Left cardiac atrium (tissue), 4 donors: Measurements from ENCODE around the gene DDIT4. TPM values are rescaled to one million over a fixed set of nuclear protein-coding genes. Genes with fewer than 3 reads are reported as not detected.

Source experiments
- ATAC-seq, 2 donors: fragments of 200-7000 bp; cut with Tn5 transposase; one replicate each; pipeline ENCODE4 v1.9.1; 2020; ENCODE audit warnings: mild to moderate bottlenecking in 2 of 2, moderate library complexity in 2 of 2
- DNase-seq: peaks from one replicate; pipeline ENCODE4 v3.0.0-alpha.2; 2020
- intact Hi-C, 2 donors: fragments of 100-400 bp; cut with DNase I; formaldehyde crosslinking; loops; one replicate each; pipeline versions ENCODE4 v1.14.1 to v1.15.1; 2022 to 2023
- total RNA-seq, 2 donors: library from RNA; stranded (reverse); fragmentation: NEBNext Ultra II Directional; extraction: Animal tissue kit (Norgen Biotek cat#: 25700); gene quantifications; one replicate each; pipeline ENCODE4 v1.2.1, GENCODE V29; 2021
- donor health status: DM: no; HTN: yes; CAD: no.
- donor health status: DM: no; HTN: yes; CAD: no; lungs with severe emphysema.
- donor health status: DM: yes; HTN: yes; CAD: no.
- donor health status: Dilated cardiomyopathy.

The DDIT4 gene
- total RNA-seq, 2 donors from 2014 or later, result 88.8 to 112 TPM

DNA sequence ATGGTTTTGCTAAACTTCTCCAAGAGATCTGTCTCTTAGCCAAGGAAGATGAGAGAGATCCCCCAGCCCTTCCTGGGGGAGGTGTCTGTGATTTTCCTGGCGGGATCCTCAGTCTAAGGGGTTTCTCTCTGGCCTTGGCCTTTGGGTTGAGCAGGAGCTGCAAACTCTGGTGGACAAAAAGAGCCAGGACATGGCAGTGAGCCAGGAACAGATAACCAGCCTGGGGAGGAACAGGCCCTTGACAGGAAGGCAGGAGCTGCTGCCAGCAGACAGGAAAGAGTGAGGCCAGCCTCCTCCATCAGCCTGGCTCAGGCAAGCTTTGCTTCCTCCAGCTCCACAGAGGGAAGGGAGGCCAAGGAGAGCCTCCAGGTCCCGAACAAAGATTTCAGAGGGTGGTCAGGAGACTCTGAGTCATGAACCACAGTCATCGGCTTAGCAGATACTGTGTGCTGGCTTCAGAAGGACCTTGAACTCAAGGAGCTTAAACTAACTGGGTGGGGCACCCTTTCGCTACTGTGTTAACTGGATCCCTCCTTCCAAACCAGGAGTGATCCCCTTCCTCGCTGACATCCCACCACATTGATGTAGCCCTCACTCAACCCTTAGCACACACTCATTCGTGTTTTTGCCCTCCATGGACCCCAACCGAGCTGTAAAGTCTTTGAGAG, 34.7 kb downstream of the DDIT4 start:
- ATAC-seq (peak; percentile 67 to 81), DNase-seq (peak; percentile 91)
- intact Hi-C loops, result no loop called here

DNA sequence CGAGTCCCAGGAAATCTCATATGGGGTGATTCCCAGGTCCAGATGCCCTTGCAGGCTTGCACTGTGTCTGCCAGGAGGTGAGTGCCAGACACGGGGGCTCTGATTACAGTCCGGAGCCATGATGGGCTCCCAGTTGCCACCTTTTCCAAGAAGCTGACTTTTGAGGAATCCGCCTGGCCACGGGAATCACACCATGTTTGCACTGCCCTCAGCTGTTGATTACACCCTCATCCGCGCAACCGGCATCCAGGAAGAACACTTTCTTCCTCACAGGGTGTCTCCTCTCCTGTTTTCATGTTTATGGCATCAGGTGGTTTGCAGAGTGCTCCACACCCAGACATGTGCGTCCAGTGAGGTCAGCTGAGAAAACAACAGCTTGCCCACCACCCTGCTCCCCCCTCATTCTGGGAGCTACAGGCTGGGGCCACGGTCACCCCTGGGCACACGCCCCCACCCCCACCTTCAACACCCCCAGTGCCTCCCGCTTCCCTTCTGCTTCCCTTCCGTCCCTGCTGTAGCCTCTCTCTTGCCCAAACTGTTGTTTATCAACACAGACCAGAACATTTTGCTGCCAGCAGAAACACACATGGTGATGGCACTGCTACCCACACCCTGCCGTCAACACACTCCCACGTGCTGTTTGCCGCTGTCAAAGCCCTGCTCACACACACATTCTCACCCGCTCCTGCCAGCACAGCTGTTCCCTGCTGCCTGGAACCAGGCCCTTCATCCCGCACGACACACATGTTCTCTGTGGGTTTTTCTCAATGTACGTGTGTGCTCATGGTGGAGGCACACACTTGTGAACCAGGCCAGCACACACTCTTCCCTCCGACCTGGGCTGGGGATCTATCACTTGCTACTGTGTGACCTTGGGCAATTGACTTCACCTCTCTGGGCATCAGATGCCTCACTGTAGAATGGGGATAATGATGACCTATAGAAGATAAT, 35.8 kb downstream of the DDIT4 start:
- intact Hi-C loops, result no loop called here
- DNase-seq (peak; percentile 73), ATAC-seq (peak; percentile 85 to 90)

DNA sequence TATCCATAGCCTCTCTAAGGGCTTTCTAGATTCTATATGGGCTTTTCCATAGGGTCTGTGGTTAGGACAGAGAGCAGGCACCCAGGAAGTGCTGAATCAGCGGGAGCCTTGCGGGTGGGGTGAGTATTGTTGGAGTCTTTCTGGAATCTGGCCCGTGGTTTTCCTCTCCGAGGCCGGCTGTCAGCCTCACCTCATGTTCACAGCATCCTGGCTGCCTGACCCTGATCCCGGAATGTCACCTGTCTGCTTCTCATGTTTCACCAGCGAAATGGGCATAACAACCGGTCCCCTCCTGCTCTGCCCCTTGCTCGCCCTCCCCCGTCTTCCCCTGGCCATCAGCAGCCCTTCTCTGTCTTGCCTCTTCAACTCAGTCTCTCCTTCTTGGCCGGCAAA, 36.5 kb downstream of the DDIT4 start:
- intact Hi-C loops, result no loop called here
- DNase-seq, result no peak
- ATAC-seq, result no peak

- peak; percentile 37 for DNase-seq
- peak; percentile 15 to 53 for ATAC-seq
- intact Hi-C loops, result no loop called here
These were observed 36.9 kb downstream of the DDIT4 start for GRCh38 chr10:72310636-72311035.

DNA sequence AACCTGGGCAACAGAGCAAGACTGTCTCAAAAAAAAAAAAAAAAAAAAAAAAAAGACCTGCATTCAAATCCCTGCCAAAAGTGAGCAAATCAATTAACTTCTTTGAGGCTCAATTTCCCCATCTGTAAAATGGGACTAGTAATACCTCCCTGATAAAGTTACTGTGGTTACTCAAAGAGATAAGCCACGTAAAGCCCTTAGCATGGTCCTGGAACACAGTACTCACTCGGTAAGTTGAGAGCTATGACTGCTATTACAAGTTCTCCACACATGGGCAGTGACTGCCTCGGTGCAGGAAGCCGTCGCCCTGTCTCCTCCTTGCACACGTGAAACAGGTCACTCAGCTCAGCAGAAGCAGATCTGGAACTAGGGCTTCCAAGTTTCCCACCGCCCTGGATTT, 37.9 kb downstream of the DDIT4 start:
- no peak for ATAC-seq
- DNase-seq, result no peak
- intact Hi-C loops, result no loop called here

- intact Hi-C loops, result no loop called here
- no peak for DNase-seq
- ATAC-seq, result no peak
These were observed 39.2 kb downstream of the DDIT4 start for GRCh38 chr10:72312865-72313391.

GRCh38 chr10:72314263-72314662, 40.5 kb downstream of the DDIT4 start:
- ATAC-seq (no peak), DNase-seq (no peak)
- intact Hi-C loops, result no loop called here

- DNase-seq (no peak), ATAC-seq (no peak)
- intact Hi-C loops, result loop anchor here in 1 of 2 donors (5.0 kb wide), 1 partner anchor 43 kb away; the partner anchor contains the start of gene DDIT4
These were observed 41.3 kb downstream of the DDIT4 start for GRCh38 chr10:72315054-72315453.

DNA sequence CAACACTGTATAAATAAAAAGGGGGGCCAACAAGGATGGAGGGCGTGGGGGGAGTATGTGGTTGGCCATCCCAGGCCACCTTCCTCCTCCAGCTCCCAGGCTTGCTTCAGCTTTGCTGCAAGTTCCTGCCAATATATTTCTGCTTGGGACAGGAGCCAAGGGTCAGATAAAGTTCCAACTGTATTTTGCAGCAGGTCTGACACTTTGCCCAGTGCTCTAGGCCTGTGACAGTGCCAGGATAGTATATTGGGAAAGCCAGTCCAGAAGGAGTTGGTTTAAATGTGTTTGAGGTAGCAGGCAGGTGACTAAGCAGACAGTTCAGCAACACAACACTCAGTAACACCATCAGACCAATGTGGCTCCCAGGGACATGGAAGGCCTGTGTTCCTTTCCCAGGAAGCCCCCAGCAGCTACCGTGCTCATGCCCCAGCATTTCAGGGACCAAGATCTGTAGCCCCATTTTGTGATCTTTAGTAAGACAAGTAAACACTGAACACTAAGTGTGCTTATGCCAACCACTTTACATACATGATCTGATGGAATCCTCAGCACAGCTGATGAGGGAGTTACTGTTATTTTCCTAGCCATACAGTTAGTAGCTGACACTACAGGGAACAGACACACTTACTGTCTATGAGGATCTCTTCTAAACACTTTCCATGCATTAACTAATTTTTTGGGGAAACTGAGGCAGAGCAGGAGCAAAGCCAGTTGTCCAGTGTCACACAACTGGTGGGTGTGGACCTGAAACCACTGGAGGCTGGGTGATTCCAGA, 42.1 kb downstream of the DDIT4 start:
- DNase-seq (peak; percentile 68), ATAC-seq (peak; percentile 34 to 51)
- intact Hi-C loops, result loop anchor here in 1 of 2 donors (5.0 kb wide), 1 partner anchor 43 kb away; the partner anchor contains the start of gene DDIT4

DNA sequence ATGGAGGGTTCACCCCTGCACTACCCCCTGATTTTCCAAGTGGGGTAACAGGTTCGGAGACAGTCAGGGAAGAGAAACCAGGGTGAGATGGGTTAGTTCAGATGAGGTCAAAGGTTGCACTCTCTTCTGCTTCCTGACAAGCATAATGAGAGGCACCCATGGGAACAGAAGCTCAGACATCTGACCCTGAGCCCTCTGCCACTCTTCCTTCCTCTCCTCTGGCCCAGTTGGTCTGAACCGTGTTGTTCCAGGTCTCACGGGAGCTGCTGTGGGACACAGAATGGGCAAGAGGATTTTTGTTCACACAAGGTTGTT, 42.6 kb downstream of the DDIT4 start:
- intact Hi-C loops, result loop anchor here in 1 of 2 donors (5.0 kb wide), 1 partner anchor 44 kb away; the partner anchor contains the start of gene DDIT4

DNA sequence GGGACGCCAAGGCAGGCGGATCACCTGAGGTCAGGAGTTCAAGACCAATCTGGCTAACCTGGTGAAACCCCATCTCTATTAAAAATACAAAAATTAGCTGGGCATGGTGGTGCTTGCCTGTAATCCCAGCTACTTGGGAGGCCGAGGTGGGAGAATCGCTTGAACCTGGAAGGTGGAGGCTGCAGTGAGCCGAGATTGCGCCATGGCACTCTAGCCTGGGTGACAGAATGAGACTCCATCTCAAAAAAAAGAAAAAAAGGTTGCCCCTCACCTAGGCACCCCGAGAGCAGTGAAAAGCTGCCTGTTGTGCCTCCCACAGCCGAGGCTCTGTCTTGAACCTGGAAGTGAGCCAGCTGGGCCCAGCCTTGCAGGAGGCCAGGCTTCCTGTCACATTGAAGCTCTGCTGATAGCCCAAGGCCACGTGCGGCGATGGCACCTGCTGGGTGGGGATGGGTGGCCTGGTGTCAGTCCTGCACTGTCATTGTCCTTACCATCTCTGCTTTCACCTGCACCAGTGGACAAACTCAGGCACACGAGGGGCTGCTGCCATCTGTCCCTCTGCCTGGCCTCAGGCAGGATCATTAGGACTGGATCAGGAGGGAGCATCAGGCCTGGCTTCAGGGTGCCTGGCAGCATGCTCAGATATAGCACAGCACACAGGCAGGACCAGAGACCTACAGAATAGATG, 43.2 kb downstream of the DDIT4 start:
- ATAC-seq (no peak), DNase-seq (peak; percentile 83)
- intact Hi-C loops, result loop anchor here in 1 of 2 donors (5.0 kb wide), 1 partner anchor 45 kb away; the partner anchor contains the start of gene DDIT4

More for the DNA sequence above, 42.6 kb downstream of the DDIT4 start:
- no peak for DNase-seq
- ATAC-seq, result no peak

DNA sequence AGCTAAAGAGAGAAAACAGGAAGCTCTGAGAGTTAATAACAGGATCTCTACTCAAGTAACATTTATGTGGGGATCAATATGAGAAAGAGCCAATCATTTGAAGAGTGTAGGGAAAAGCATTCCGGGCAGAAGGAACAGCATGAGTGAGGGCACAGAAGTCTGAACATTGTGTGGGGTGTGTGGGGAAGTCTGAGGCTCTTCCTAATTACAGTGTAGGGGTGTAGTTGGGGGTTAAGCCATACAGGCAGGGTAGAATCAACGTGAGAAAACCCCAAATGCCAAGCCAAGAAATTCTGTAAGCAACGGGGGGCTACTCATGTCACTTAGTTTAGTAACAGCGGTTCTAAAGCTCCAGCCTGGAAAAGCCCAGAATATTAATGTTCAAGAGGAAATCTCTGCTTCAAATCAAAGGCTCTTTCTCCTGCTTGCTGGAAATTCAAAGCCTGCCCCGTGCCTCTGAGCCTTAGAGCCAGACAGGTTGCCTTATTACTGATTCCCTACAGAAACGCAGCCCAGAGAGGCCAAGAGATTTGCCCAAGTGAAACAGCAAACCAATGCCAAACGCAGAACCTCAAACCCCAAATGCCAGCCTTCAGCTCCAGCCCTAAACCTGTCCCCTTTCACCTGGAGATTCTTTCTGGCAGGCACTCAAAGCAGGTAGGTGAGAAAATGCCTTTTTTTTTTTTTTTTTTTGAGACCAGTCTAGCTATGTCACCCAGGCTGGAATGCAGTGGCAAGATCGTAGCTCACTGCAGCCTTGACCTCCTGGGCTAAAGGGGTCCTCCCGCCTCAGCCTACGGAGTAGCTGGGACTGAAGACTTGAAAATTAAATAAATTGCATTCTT, 44.9 kb downstream of the DDIT4 start:
- DNase-seq (no peak), ATAC-seq (no peak)
- intact Hi-C loops, result loop anchor here in 1 of 2 donors (5.0 kb wide), 1 partner anchor 46 kb away; the partner anchor contains the start of gene DDIT4

- peak; percentile 95 for DNase-seq
- intact Hi-C loops, result loop anchor here (5.0 to 10.0 kb wide), 2 partner anchors 45 to 47 kb away; partner anchors contain the start of gene DDIT4 (in 2 of the 2)
- ATAC-seq, result peak; percentile 84 to 88
These were observed 45.9 kb downstream of the DDIT4 start for GRCh38 chr10:72319416-72320254.

DNA sequence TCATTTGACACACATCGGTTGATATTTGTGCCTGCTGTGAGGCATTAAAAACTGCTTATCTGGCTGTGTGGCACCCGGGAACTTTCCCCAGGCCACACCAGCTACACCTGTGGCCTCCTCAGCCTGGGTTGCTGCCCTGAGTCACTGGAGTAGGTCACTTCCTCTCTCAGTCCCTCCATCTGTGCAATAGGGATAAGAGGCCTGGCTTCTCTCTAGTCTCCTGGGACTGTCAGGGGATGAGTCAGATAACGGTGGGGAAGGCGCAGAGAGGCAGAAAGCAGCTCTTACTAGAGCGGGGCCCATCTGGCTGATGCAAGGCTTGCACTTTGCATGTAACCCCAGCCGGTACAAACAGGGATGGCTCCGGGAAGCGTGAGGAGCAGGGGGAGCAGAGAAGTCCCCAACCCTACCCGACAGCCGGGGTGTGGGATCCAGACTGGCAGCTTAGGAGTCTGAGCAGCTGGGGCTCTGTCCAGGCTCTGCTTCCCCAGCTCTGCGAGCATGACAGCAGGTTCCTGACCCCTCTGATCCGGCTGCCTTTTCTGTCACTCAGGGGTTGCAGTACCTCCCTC, 47.0 kb downstream of the DDIT4 start:
- intact Hi-C loops, result loop anchor here in 1 of 2 donors (10.0 kb wide), 1 partner anchor 46 kb away; the partner anchor contains the start of gene DDIT4
- DNase-seq, result peak; percentile 79
- ATAC-seq, result peak; percentile 13 to 73

DNA sequence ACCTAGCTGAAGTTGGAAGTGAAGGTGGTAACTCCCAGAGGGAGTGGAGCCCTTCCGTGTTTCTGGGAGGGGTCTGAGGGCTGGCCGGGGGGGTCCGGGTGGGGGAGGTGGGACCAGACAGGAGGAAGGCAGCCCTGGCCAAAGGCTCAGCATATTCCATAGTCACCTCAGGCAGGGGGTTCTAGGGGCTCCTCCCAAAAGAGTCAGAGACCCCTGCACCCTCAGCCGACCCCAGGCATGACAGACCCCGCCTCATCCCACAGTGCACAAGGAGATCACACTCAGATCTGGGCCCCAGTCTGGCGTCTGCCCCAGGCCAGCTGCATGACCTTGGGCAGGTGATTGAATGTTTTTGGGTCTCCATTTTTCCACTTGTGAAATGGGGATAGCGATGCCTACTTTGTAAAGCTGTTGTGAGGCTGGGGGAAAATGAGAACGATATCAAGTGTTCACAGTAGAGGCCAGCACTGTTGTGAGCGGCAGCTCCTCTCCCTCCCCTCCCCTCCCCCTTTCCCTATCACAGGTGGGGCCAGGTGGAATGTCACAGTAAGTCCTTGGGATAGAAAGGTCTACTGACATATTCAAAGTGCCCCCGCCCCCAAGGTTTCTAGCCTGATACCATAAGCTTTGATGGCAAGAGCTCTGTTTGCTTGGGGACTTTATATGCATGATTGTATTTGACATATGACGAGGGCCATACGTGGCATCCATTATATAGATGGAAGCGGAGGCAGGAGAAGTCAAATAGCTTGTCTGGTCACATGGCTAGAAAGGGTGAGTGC, 47.7 kb downstream of the DDIT4 start:
- intact Hi-C loops, result loop anchor here in 1 of 2 donors (10.0 kb wide), 1 partner anchor 47 kb away; the partner anchor contains the start of gene DDIT4
- no peak for DNase-seq
- ATAC-seq, result no peak

GRCh38 chr10:72322030-72322279, 48.2 kb downstream of the DDIT4 start:
- no peak for DNase-seq
- intact Hi-C loops, result loop anchor here in 1 of 2 donors (10.0 kb wide), 1 partner anchor 47 kb away; the partner anchor contains the start of gene DDIT4
- ATAC-seq, result no peak
